ENCODE measurements around the gene PRDM16. TPM values are rescaled to one million over a fixed set of nuclear protein-coding genes. Genes with fewer than 3 reads are reported as not detected.

Gene PRDM16
- total and polyA plus RNA-seq, 2 of the 4 experiments (the other 2 are of a cell fraction) = 0.02 TPM; not detected in 1

GRCh38 chr1:3115275-3116149 is 46.5 kb downstream of the PRDM16 start:
- ChIA-PET POLR2A (ENCODE audit: unreplicated experiment) (no interaction called here), CTCF (no interaction called here)
- H2BK120ac ChIP-seq (ENCODE audit: low read depth, low read length) = no peak overlapping the region
- H2BK5ac ChIP-seq (ENCODE audit: low read depth, low read length, poor library complexity, severe bottlenecking) = no peak overlapping the region
- H4K8ac ChIP-seq (ENCODE audit: low read depth in 2 of 2, low read length in 2 of 2) = no peak overlapping the region
- H3K4me1 ChIP-seq (ENCODE audit: control insufficient read depth, insufficient read depth, low read length) = no peaks in the 10 kb centered on the region
- peaks cover 60% of the 10 kb centered on the region for H3K9me3 ChIP-seq (ENCODE audit: control insufficient read depth, insufficient read depth, low read length)
- WGBS, 2 experiments (ENCODE audit: extremely low coverage in 2 of 2, insufficient read length in 1 of 2) = 63% methylated on average over 31 of the region's 38 CpGs; no CpG with 5 or more reads in 1 of the 2 experiments
- H3K14ac ChIP-seq (replicated peaks; ENCODE audit: low read depth, low read length) = no peak overlapping the region
- no peak overlapping the region for H3K56ac ChIP-seq (ENCODE audit: extremely low read depth, insufficient read depth, low read length)
- H3K9me1 ChIP-seq (ENCODE audit: insufficient read depth, low read length) = no peaks in the 10 kb centered on the region
- no peaks in the 10 kb centered on the region for H4K20me1 ChIP-seq (ENCODE audit: insufficient read depth, low read length)
- DNase-seq = no peak
- dilution Hi-C loops (cut with HindIII; ENCODE audit: low sequenced_read_pairs, unreplicated experiment) = no loop called here
- no peak overlapping the region for H2BK15ac ChIP-seq (ENCODE audit: low read depth, low read length)
- no peak overlapping the region for H3K4ac ChIP-seq (ENCODE audit: low read depth, low read length)
- H2AK9ac ChIP-seq (replicated peaks; ENCODE audit: low read depth, low read length, poor library complexity) = no peak overlapping the region
- H3K4me2 ChIP-seq (ENCODE audit: low read depth, low read length) = no peak overlapping the region
- no peak overlapping the region for H3K9ac ChIP-seq (ENCODE audit: low read depth, low read length)
- H2AK5ac ChIP-seq (ENCODE audit: low read depth, low read length) = no peak overlapping the region
- no peak overlapping the region for H3K4me3 ChIP-seq (ENCODE audit: insufficient read depth, low read depth, low read length)
- no peak overlapping the region for H3K27ac ChIP-seq (ENCODE audit: insufficient read depth, low read length)
- no peak for TF ChIP-seq MAFK (IDR thresholded peaks at IDR 0.05; ENCODE audit: low read depth, low read length)
- TF ChIP-seq POLR2A (IDR thresholded peaks at IDR 0.05; ENCODE audit: low read depth, low read length) = no peak
- no peak for TF ChIP-seq CEBPB (IDR thresholded peaks at IDR 0.05; ENCODE audit: low read depth, low read length)
- no peak for TF ChIP-seq CTCF (conservative IDR thresholded peaks at IDR 0.05; ENCODE audit: low read depth, low read length)
- no peak for TF ChIP-seq MAZ (IDR thresholded peaks at IDR 0.05; ENCODE audit: borderline replicate concordance, low read depth, low read length)
- TF ChIP-seq ELK1 (IDR thresholded peaks at IDR 0.05; ENCODE audit: borderline replicate concordance, low read depth, low read length) = no peak
- TF ChIP-seq RCOR1 (IDR thresholded peaks at IDR 0.05; ENCODE audit: insufficient replicate concordance, low read length) = no peak
- no peak for TF ChIP-seq RFX5 (IDR thresholded peaks at IDR 0.05; ENCODE audit: low read depth, low read length)
- TF ChIP-seq MXI1 (IDR thresholded peaks at IDR 0.05; ENCODE audit: borderline replicate concordance, low read depth, low read length) = no peak
- TF ChIP-seq BHLHE40 (IDR thresholded peaks at IDR 0.05; ENCODE audit: low read depth, low read length) = no peak
- TF ChIP-seq RAD21 (IDR thresholded peaks at IDR 0.05; ENCODE audit: low read length) = no peak
- no peak overlapping the region for H3K23ac ChIP-seq (ENCODE audit: low read depth, low read length)
- H2AFZ ChIP-seq (replicated peaks; ENCODE audit: low read length, poor library complexity) = no peak overlapping the region
- no peak for ATAC-seq (ENCODE audit: low read depth)
- BruUV-seq (replicated peaks) = no TSS peak
- H3K36me3 ChIP-seq (ENCODE audit: control insufficient read depth, insufficient read depth, low read length) = no peaks in the 10 kb centered on the region
- no peak overlapping the region for H2BK20ac ChIP-seq (ENCODE audit: low read depth, low read length)
- no peak overlapping the region for H4K91ac ChIP-seq (ENCODE audit: insufficient read depth, low read depth, low read length)
- no peaks in the 10 kb centered on the region for H3K79me1 ChIP-seq (ENCODE audit: low read depth in 1 of 2, low read length in 2 of 2)
- intact Hi-C loops (cut with micrococcal nuclease) = no loop called here
- no peak overlapping the region for H3K18ac ChIP-seq (ENCODE audit: low read depth, low read length)
- H4K5ac ChIP-seq (ENCODE audit: low read depth, low read length) = no peak overlapping the region
- in situ Hi-C loops (cut with MboI; ENCODE audit: low sequenced_read_pairs) = no loop called here
- no peaks in the 10 kb centered on the region for H3K27me3 ChIP-seq (ENCODE audit: control insufficient read depth, insufficient read depth, low read length)
